HG02610 (cell line): Measurements from ENCODE around the gene RSPH6A.
"Not testable (repeated sequence)": the region's sequence is repeated elsewhere in the genome, so short reads cannot be mapped to it uniquely, and the experiment has no call there.

ENCODE experiments used
- ATAC-seq: cut with Tn5 transposase; IDR thresholded peaks from one replicate; pipeline ENCODE4 v1.9.1; 2021; ENCODE audit warnings: mild to moderate bottlenecking, moderate library complexity; ENCODE audit not compliant: unreplicated experiment

RSPH6A gene

DNA sequence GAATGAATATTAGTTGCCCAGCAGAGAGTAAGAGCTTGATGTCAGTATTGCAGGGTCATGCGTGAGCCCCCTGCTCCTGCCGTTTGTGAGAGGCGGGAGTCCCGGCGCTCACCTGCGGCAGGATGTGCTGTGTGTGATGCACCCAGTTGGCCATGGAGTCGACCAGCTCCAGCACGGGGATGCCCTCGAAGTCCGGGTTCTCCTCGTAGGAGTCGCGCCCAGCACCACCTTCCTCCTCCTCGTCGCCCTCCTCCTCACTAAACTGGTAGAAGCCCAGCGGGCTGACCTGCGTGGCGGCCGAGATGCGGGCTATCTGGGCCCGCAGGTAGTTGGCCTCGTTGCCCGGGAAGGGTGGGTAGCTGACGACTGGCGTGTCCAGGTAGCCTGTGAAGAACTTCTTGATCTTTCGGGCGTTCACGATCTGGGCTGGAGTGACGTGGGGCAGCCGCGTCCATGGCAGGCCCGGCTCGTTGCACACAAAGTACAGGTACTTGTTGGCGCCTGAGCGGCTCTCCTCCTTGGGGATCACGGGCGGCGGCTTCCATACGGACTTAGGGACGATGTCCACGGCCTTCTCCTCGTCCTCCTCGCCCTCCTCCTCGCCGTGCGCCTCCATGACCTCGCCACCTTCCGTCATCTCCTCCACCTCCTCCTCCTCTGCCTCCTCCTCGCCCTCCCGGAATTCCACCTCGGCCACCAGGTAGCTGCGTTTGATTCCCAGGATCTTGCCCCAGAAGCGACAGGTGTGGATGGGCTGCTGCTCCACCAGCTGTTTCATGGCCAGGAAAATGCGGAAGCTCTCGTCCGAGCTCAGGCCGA is 10.8 kb downstream of the RSPH6A start:
- no peak for ATAC-seq

DNA sequence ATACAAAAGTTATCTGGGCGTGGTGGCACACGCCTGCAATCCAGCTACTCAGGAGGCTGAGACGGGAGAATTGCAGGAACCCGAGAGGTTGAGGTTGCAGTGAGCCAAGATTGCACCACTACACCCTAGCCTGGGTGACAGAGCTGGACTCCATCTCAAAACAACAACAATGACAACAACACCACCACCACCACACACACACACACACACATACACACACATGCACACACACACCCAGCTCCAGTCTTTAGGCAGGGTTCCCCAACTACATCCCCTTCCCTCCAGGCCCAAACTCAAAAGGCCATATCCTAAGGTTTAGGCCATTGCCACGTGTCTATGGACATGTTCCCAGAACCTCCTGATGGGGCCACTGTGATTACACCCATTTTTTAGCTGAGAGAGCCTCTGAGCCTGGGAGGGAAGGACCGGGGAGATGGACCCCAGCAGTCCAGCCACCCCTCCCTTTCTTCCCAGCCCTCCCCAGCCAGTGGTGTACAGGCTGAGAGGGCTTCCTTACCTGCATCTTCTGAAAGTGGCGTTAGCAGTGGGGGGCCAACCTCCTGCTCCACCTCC is 13.4 kb downstream of the RSPH6A start:
- no peak for ATAC-seq

DNA sequence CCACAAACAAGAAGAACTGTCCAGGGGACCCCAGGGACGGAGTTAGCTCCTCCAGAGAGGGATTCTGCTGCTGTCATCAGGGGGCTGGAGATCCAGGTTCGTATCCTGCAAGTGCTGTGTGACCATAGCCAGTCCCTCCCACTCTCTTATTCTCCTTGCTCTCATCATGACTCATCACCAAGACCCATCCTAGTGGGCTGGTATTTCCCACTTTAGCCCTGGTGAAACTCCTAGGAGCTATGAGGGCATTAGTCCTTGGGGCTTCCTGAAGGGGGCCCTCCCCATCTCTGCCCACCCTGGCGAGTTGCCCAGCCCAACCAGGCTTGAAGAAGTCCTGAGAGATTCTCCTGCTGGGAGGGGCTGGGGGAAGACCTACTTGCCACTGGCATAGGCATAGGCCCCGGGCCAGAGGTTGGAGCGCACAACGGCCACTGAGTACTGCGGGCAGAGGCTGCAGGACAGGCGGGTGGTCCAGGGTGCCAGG is 15.0 kb downstream of the RSPH6A start:
- no peak for ATAC-seq

DNA sequence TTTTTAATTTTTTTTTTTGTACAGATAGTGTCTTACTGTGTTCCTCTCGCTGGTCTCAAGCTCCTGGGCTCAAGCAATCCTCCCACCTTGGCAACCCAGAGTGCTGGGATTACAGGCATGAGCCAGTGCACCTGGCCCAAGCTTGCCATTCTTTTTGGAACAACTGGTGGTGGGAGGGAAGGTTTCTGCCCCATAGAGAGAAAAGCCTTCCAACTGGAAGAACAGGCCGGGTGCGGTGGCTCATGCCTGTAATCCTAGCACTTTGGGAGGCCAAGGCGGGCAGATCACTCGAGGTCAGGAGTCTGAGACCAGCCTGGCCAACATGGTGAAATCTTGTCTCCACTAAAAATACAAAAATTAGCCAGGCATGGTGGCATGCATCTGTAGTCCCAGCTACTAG is 15.6 kb downstream of the RSPH6A start:
- not testable (repeated sequence) for ATAC-seq

DNA sequence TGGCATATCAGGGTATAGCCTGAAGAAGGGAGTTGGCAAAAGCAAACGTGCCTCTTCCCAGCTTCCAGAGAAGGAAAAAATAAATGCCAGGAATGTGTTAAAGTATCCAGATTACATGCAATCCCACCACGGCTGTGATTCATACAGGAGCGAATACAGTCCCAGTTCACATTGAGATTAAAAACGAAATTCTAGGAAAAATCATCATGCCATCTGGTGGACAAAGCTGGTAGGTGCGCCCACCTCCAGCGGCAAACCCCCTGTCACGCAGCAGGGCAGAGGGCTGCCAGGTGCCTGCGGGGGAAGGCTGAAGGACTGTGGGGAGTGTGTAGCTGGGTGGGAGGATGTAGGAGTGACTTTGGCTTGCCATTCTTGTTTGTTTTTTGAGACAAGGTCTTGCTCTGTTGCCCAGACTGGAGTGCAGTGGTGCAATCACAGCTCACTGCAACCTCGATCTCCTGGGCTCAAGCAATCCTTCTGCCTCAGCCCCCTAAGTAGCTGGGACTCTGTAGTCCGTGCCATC is 16.1 kb downstream of the RSPH6A start:
- no peak for ATAC-seq

DNA sequence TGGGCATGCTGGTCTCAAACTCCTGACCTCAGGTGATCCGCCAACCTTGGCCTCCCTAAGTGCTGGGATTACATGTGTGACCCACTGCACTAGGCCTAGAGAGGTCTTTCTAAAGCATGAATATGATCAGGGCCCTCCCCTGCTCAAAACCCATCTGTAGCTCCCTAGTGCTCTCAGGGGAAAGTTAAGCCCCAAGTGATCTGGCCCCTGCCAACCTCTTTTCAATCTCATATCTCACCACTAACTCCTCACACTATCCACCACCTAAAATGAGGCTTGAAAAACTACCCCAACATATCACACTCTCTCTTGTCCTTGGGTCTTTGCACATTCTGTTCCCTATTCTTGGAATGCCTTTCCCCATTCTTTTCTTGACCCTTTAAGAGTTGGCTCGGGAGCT is 20.5 kb downstream of the RSPH6A start:
- ATAC-seq = no peak

DNA sequence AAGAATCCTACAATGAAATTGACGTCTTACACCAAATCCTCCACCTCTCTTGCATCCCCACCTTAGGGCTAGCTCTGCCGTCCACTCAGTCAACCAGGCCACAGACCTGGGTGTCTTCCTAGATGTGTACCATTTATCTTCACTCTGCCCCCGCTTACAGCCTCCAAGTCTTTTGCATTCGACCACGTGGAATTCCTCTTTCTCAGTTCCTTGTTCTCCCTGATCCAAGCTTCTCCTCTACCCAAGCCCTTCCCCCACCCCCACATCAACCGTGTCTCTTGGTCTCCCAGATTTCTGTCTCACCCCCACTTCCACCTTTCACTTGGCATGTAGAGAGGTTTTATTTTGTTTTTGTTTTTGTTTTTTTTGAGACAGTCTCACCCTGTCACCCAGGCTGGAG is 21.2 kb downstream of the RSPH6A start:
- no peak for ATAC-seq

DNA sequence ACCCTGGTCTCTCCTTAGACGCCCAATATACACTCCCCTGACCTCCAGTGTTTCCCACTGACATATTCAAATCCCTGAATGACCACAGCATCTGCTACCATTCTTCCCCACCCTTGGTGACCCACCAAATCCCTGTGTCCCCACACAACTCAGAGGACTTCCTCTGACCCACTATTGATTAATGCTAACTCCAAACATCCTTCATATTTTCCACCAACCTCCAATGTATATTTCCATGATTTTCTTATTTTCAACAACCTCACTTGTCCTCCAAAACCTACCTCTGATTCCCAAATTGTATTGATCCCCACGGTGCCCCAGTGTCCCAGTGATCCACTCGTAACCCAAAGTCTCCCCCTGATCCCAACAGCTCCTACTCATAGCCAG is 21.9 kb downstream of the RSPH6A start:
- no peak for ATAC-seq

DNA sequence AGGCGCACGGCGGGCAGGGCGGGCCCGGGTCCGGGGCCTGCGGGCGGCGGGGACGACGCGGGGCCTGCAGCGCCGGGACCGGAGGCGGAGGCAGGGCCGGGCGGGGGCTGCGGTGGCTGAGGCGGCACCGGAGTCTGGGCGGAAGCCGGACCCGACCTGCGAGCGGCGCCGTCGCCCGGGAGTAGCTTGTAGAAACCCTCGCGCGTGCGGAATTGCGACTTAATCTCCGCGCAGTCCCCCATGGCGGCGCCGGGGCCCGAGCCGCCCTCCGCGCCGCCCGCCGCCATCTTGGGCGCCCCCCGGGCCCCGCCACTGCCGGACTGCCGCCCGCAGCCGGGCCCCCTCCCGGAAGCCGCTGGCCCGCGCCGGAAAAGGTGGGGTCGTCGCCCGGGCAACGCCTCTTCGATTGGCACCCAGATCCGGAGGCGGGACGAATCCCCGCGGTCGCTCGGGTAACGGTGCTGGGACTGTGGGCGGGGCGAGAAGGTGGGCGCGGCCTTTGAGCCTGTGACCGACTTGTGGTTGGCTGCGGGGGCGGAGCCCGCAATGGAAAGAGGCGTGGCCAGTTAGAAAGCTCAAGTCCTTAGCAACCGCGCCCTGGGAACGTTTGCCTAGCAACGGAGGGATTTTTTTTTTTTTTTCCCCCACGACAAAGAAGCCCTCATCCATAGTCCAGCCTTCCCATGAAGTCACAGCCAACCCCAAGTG is 22.5 kb downstream of the RSPH6A start, which contains the start of gene DMWD:
DMWD (minus strand) TSS at position 376 of the 708 bp plus-strand sequence; CDS start at position 287, 89 bp downstream.
- peak; percentile 89 for ATAC-seq

DNA sequence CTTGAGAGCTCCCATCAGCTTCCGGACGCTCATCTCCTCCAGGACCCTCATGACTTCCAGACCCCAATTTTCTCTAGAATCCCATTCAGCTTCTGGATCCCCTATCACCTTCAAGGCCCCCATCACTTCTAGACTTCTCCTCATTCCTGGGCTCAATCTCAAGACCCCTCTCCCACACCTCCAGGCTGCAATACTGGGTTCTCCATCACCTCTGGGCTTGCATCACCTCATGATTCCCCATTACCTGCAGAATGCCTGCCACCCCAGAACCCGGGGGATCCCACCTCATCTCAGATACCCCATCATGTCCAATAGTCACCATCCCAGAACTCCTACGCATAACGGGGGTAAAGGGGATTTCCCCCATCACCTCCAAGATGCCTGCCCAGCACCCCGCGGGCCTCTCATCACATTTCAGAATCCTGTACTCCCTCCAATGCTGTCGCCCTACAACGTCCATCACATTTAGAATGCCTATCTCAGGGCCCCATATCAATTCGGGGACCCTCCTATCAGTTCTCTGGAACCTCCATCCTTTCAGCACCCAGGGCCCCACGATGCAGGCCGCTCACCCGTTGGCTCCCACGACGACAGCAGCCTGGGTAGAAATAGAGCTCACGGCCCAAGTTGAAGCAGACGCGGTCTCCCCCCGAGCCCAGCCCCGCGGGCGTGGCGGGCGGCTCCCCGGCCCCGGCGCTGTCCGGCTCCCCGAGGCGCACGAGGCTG is 23.2 kb downstream of the RSPH6A start:
- ATAC-seq = peak; percentile 21

DNA sequence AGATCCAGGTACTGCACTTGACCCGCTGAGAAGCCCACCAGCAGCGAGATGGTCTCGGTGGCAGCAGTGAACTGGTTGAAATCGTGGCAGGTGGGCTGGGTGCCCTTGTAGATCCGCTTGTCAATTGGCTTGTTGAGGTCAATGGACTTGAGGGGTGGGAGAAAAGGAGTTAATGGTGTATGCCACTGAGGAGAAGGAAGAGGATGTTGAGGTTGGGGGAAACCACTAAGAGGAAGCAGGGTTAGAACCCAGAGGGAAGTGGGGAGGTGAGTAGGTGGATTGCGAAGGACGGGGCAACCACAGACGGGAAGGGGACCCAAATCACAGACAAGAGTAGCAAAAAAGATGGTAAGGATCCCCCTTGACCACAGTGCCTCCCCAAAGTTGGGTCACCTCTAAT is 24.2 kb downstream of the RSPH6A start:
- no peak for ATAC-seq

DNA sequence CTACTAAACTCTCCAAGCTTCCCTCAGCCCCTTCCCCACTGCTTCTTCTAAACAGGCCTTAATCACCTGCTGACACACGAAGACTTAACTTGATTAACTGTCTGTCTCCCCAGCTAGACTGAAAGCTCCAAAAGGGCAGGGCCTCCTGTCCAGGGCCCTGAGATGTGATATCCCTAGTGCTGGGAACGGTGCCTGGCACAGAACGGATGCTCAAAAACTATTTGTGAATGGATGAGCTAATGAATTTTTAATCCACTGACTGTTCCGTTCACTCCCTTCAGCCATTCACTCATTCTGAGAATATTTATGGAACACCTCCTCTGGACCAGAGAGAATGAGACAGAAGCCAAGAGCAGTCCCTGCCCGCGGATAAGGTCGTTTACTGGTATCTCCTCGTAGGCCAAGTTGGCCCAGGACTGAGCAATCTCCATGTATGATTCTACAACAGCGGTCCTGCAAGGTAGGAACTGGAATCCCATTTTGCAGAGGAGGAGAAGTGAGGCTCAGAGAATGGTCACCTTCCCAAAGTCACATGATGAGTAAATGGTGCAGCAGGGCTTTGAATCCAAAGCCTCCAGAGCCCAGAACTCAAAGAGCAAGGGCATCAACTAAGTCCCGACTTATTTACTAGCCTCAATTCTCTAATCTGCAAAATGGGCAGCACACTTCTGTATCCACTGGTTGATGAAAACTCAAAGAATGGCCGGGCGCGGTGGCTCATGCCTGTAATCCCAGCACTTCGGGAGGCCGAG is 25.9 kb downstream of the RSPH6A start:
- ATAC-seq = no peak

DNA sequence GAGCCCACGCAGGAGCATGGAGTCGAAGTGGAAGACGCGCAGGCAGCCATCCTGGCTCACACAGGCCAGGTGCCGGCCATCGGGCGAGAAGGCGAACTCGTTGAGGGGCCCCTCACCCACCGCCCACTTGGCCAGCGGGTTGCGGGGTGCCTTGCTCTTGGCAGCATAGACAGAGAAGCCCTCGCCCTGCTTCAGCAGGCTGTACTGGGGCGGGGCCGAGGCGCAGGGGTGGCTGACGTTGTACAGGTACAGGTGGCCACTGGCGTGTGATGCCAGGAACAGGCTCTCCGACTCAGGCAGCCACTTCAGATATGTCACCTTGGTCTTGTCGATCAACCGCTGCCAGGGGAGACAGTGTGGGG is 28.6 kb downstream of the RSPH6A start:
- ATAC-seq = no peak

DNA sequence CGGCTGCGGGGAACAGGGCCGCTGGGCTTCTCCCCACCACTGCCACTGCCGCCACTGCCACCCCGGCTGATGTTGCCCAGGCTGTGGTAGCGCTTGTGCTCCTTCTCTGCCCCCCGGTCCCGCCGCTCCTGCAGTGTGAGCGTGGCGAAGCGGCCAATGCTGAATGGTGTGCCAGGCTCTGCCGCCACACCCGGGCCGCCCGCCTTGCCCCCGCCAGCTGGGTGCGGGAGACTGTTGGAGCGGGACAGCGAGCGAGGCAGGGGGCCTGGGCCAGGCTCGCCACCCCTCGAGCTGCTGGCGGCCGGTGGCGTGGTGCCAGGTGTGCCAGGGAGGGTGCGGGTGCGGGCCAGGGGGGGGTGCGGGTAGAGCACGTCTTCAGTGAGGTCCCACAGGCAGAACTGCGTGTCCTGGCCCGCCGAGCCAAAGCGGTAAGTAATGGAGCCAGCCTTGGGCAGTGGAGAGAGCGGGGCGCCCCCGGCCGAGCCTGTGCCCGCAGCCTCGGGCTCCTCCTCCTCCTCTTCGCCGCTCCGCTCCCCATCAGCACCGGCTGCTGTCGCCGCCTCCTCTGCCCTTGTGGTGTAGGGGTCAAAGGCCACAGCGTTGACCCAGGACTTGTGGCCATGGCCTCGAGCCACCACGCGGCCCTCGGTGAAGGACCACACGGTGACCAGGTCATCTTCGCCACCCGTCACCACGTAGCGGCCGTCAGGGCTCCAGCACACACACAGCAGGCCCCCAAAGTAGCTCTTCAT is 29.2 kb downstream of the RSPH6A start:
- ATAC-seq = no peak

DNA sequence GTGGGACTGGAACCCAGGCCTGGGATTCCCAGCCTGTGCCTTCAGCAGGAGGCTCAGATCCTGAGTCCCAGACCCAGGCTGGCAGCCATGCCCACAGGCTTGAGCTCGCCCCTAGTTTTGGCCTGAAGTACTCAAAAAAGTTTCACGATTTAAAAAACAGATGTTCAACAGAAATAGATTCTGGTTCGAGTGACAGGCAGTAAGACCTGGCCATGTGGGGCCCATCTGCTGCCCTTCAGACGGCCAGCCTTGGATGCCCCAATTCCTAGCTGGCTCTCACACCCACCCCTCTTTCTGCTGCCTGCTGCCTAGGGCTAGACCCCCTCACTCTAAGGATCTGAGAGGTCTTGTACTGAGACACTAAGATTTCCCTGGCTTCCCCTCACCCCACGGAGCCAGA is 30.0 kb downstream of the RSPH6A start:
- ATAC-seq = no peak

DNA sequence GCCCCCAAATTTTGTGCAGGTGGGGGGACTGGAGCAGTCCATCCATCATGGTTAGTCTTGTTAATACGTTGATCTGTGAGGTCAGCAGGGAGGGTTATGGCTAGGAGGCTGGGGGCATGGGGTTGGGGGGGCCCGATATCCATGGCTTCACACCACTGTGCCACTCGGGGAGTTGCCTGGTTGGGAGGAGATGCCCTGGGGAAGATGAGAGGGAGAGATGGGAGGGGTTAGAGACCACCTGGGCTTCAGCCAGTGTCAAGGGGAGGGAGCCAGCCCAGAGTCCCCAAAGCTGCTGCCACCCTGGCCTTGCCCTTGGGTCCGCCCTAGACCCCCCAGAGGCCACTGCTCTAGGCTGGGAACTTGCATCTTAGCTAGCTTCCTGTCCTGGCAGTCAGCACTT is 31.0 kb downstream of the RSPH6A start:
- ATAC-seq = no peak

DNA sequence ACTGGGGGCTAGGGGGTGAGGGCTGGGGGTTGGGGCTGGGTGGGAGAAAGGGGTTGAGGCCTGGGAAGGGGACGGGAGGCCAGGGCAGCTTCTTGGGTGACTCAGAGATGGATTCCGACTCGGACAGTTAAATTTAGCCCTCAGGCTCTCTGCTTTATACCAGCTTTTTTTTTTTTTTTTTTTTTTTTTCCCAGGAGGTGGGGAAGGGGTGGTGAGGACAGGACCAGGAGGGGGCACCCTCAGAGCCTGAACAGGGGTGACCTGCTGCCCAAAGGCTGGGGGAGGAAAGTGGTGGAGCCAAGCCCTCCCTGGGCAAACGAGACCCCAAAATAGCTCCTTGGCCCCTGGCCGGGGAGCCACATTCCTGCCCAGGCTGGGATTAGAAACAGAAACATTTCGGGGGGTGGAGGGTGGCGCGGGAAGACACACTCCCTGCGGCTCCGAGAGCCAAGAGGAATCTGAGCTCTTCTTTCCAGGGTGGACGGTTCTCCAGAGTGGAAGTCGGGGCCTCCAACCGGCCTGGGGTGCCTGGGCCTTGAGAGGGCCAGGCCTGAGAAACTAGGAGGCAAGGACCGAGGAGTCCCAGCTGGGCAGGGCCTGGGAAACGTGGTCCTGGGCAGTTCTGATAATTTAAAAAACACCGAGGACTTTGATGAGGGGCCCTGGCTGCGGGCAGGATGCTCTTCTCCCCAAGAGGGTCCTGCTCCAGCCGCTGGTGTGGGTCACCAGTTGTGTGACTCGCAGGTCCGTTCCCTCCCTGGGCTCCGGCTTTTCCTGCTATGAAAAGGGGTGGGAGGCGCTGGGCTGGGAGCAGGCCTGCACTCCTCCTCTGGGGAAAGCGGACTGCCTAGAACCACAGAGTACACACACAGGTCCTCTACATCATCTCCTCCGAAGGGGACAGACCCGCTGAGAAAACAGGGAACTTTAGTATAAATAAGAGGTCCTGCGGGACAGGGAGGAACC is 32.0 kb downstream of the RSPH6A start:
- no peak for ATAC-seq

DNA sequence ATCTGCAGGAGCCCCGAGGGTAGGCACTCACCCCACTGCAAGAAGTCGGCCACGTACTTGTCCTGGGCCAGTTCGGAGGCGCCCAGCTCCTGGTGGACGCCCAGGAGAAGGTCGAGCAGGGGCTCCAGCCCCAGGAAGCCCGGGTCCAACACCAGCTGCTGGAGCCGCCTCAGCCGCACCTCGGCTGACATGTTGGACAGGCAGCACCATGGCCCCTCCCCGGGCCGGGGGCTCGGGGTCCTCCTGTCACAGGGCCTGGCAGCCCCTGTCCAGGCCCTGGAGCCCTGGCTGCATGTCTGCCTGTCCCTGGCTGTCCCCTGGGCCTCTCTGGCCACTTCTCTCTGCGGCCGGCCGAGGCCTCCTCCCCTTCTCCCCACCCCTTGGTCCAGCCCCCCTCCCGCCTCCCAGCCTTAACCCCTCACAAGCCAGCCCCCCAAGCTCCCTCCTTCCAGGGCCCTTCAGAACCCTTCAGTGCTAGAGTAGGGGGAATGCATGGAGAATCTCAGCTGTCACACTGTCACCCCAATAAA is 32.9 kb downstream of the RSPH6A start, which contains the start of gene DMPK:
DMPK (minus strand) TSS at position 329 of the 530 bp plus-strand sequence; CDS start at position 191, 138 bp downstream.
- no peak for ATAC-seq
